Caco-2 (cell line): ENCODE data around the gene MRPL51. TPM values are rescaled to one million over a fixed set of nuclear protein-coding genes. Genes with fewer than 3 reads are reported as not detected.
A peak's percentile ranks its signal among the peaks of the same experiment; 100 is the strongest.

Experiments
- BruUV-seq: library from RNA; stranded (reverse); fragments of 400-500 nt; replicated peaks from 2 replicates; lab custom pipeline; 2021; lab: Mats Ljungman, UMichigan
- CTCF ChIA-PET: fragments of 300-600 bp; sonication (Branson Sonifier 250); formaldehyde crosslinking; loops from one replicate; lab custom pipeline; 2022; ENCODE audit warnings: antibody characterized with exemption; lab: Charles Lee
- POLR2A ChIA-PET: fragments of 300-600 bp; sonication (Branson Sonifier 250); formaldehyde crosslinking; loops from one replicate; lab custom pipeline; 2022; ENCODE audit warnings: antibody characterized with exemption; lab: Charles Lee
- DNase-seq, 2 experiments: peaks; one replicate each; pipeline versions ENCODE4 v3.0.0 to v3.0.0-alpha.2; 2020 to 2022
- H3K27me3 ChIP-seq: replicated peaks from 2 replicates; pipeline ENCODE4 v1.6.0; 2011; ENCODE audit warnings: low read length; ENCODE audit not compliant: control insufficient read depth, insufficient read depth
- H3K36me3 ChIP-seq: 2 replicates; pipeline ENCODE4 v1.5.1; 2011; ENCODE audit warnings: low read length; ENCODE audit not compliant: control insufficient read depth, insufficient read depth
- H3K4me1 ChIP-seq: fragments of 250-450 bp; sonication (Bioruptor Pico); 2 replicates; pipeline ENCODE4 v1.5.1; 2020; ENCODE audit warnings: mild to moderate bottlenecking
- H3K4me3 ChIP-seq: 2 replicates; pipeline ENCODE4 v1.5.1; 2011; ENCODE audit warnings: low read depth, mild to moderate bottlenecking, control low read depth, low read length
- H3K9me3 ChIP-seq: fragments of 250-450 bp; sonication (Bioruptor Pico); 2 replicates; pipeline ENCODE4 v1.5.1; 2020; ENCODE audit warnings: mild to moderate bottlenecking, moderate library complexity
- H3K27ac Mint-ChIP-seq: one replicate; pipeline ENCODE4 v1.8.0; 2022; ENCODE audit warnings: mixed read lengths; ENCODE audit not compliant: unreplicated experiment
- H3K27me3 Mint-ChIP-seq: one replicate; pipeline ENCODE4 v1.8.0; 2022; ENCODE audit warnings: mixed read lengths; ENCODE audit not compliant: insufficient read depth, unreplicated experiment
- H3K36me3 Mint-ChIP-seq: one replicate; pipeline ENCODE4 v1.8.0; 2022; ENCODE audit warnings: mild to moderate bottlenecking, mixed read lengths; ENCODE audit not compliant: insufficient read depth, unreplicated experiment
- H3K4me1 Mint-ChIP-seq: one replicate; pipeline ENCODE4 v1.8.0; 2022; ENCODE audit warnings: low read depth, mixed read lengths; ENCODE audit not compliant: unreplicated experiment
- H3K4me3 Mint-ChIP-seq: one replicate; pipeline ENCODE4 v1.8.0; 2022; ENCODE audit warnings: mild to moderate bottlenecking, moderate library complexity, mixed read lengths; ENCODE audit not compliant: unreplicated experiment
- H3K9me3 Mint-ChIP-seq: one replicate; pipeline ENCODE4 v1.8.0; 2022; ENCODE audit warnings: mixed read lengths; ENCODE audit not compliant: unreplicated experiment
- CTCF ChIP-seq, 2 experiments: fragments of 200-600 bp in 1 of 2; IDR thresholded peaks; 1 replicate in 1 of 2; 2 replicates in 1 of 2; pipeline versions ENCODE4 v1.5.1 to v1.8.0; 2011 to 2022; ENCODE audit warnings: antibody characterized with exemption in 1 of 2, control low read depth in 1 of 2, inconsistent platforms in 1 of 2, low read depth in 1 of 2, low read length in 1 of 2, mild to moderate bottlenecking in 1 of 2, moderate library complexity in 1 of 2; ENCODE audit not compliant: insufficient read depth in 1 of 2, severe bottlenecking in 1 of 2, unreplicated experiment in 1 of 2
- intact Hi-C: fragments of 100-400 bp; cut with micrococcal nuclease; formaldehyde crosslinking; loops from one replicate; pipeline ENCODE4 v1.10.0; 2022; ENCODE audit not compliant: unreplicated experiment
- total RNA-seq: library from RNA; stranded (reverse); gene quantifications from 2 replicates; pipeline ENCODE4 v1.2.3, GENCODE V29; 2022

MRPL51 gene
- total RNA-seq, 1 experiment from 2014 or later, result 456 TPM

- H3K4me1 Mint-ChIP-seq, result peaks cover 38% of the 10 kb centered on the region
- H3K27me3 ChIP-seq, result no peaks in the 10 kb centered on the region
- H3K27me3 Mint-ChIP-seq, result no peaks in the 10 kb centered on the region
- peaks cover 22% of the 10 kb centered on the region for H3K4me1 ChIP-seq
- ChIA-PET POLR2A (interaction anchor here (0.5 to 2.6 kb wide), 5 partner anchors 8 to 148 kb away, joined by 6 to 9 read pairs (median 7); partner anchors contain the start of genes GAPDH, VAMP1 and ZNF384), CTCF (interaction anchor here (1.0 to 1.5 kb wide), 2 partner anchors 12 kb away, joined by 3 to 5 read pairs; no protein-coding TSS in a partner anchor)
- H3K9me3 Mint-ChIP-seq, result no peaks in the 10 kb centered on the region
- intact Hi-C loops, result no loop called here
- H3K27ac Mint-ChIP-seq, result peak overlapping the region; percentile 97
- no peak for TF ChIP-seq CTCF (IDR thresholded peaks at IDR 0.05; ENCODE audit: insufficient read depth in 1 of 2, low read depth in 1 of 2, low read length in 1 of 2, severe bottlenecking in 1 of 2, unreplicated experiment in 1 of 2)
- H3K36me3 Mint-ChIP-seq, result peaks cover 51% of the 10 kb centered on the region
- no TSS peak for BruUV-seq
- H3K4me3 Mint-ChIP-seq, result no peak overlapping the region
- no peak overlapping the region for H3K4me3 ChIP-seq
- DNase-seq, result no peak
- H3K36me3 ChIP-seq, result peaks cover 7% of the 10 kb centered on the region
- no peaks in the 10 kb centered on the region for H3K9me3 ChIP-seq
Measured at GRCh38 chr12:6541371-6542165, 48.5 kb upstream of the MRPL51 start.

GRCh38 chr12:6540181-6540877, 47.3 kb upstream of the MRPL51 start:
- peak overlapping the region; percentile 97 for H3K27ac Mint-ChIP-seq
- no peaks in the 10 kb centered on the region for H3K27me3 Mint-ChIP-seq
- H3K9me3 Mint-ChIP-seq, result no peaks in the 10 kb centered on the region
- BruUV-seq, result no TSS peak
- no peaks in the 10 kb centered on the region for H3K27me3 ChIP-seq
- CTCF ChIA-PET, result interaction anchor here (0.6 to 2.5 kb wide), 6 partner anchors 9 to 17 kb away, joined by 3 to 13 read pairs (median 6); no protein-coding TSS in a partner anchor
- TF ChIP-seq CTCF (IDR thresholded peaks at IDR 0.05; ENCODE audit: insufficient read depth in 1 of 2, low read depth in 1 of 2, low read length in 1 of 2, severe bottlenecking in 1 of 2, unreplicated experiment in 1 of 2), result no peak
- H3K4me3 Mint-ChIP-seq, result peak overlapping the region; percentile 71
- H3K9me3 ChIP-seq, result no peaks in the 10 kb centered on the region
- H3K4me3 ChIP-seq, result no peak overlapping the region
- peaks cover 14% of the 10 kb centered on the region for H3K36me3 ChIP-seq
- peaks cover 42% of the 10 kb centered on the region for H3K4me1 Mint-ChIP-seq
- peaks cover 31% of the 10 kb centered on the region for H3K4me1 ChIP-seq
- H3K36me3 Mint-ChIP-seq, result peaks cover 63% of the 10 kb centered on the region
- intact Hi-C loops, result no loop called here
- peak; percentile 66 to 81 for DNase-seq
- POLR2A ChIA-PET, result interaction anchor here (0.9 to 2.6 kb wide), 6 partner anchors 8 to 70 kb away, joined by 3 to 6 read pairs (median 5); partner anchors contain the start of genes MRPL51, NOP2 and VAMP1

GRCh38 chr12:6539707-6540134, 46.7 kb upstream of the MRPL51 start:
- DNase-seq, result no peak
- intact Hi-C loops, result no loop called here
- Mint-ChIP-seq H3K4me3 (peak overlapping the region; percentile 71), H3K27ac (peak overlapping the region; percentile 97), H3K9me3 (no peaks in the 10 kb centered on the region), H3K36me3 (peaks cover 69% of the 10 kb centered on the region), H3K27me3 (no peaks in the 10 kb centered on the region), H3K4me1 (peaks cover 42% of the 10 kb centered on the region)
- H3K36me3 ChIP-seq, result peaks cover 16% of the 10 kb centered on the region
- CTCF ChIA-PET, result interaction anchor here (0.9 to 2.5 kb wide), 4 partner anchors 10 to 14 kb away, joined by 3 to 13 read pairs (median 8); no protein-coding TSS in a partner anchor
- POLR2A ChIA-PET, result interaction anchor here (0.5 to 2.6 kb wide), 6 partner anchors 11 to 229 kb away, joined by 3 to 6 read pairs (median 4); partner anchors contain the start of genes MRPL51, NOP2, PLEKHG6 and VAMP1
- TF ChIP-seq CTCF (IDR thresholded peaks at IDR 0.05; ENCODE audit: insufficient read depth in 1 of 2, low read depth in 1 of 2, low read length in 1 of 2, severe bottlenecking in 1 of 2, unreplicated experiment in 1 of 2), result no peak
- H3K4me1 ChIP-seq, result peaks cover 31% of the 10 kb centered on the region
- H3K9me3 ChIP-seq, result no peaks in the 10 kb centered on the region
- no peaks in the 10 kb centered on the region for H3K27me3 ChIP-seq
- no peak overlapping the region for H3K4me3 ChIP-seq
- BruUV-seq, result no TSS peak
